Ovary (tissue), 9 donors: ENCODE data around the gene FLNB. TPM values are rescaled to one million over a fixed set of nuclear protein-coding genes. Genes with fewer than 3 reads are reported as not detected.

Experiments used
- DNase-seq, 5 donors: peaks; one replicate each; pipeline ENCODE4 v3.0.0-alpha.2; 2019 to 2020
- H3K27ac ChIP-seq, 2 donors: fragments of 200-600 bp; one replicate each; pipeline versions ENCODE4 v1.5.1 to v1.8.0; 2019 to 2022
- H3K27me3 ChIP-seq: fragments of 200-600 bp; one replicate; pipeline ENCODE4 v1.8.0; 2022
- H3K36me3 ChIP-seq: fragments of 200-600 bp; sonication (generic); one replicate; pipeline ENCODE4 v1.5.1; 2019
- H3K4me1 ChIP-seq: one replicate; pipeline ENCODE4 v1.8.1; 2013; ENCODE audit warnings: mild to moderate bottlenecking, moderate library complexity; ENCODE audit not compliant: insufficient read depth
- H3K4me3 ChIP-seq: fragments of 200-600 bp; sonication (generic); one replicate; pipeline ENCODE4 v1.5.1; 2017
- H3K9me3 ChIP-seq, 2 donors: fragments of 200-600 bp in 1 of 2; sonication (generic) in 1 of 2; one replicate each; pipeline versions ENCODE4 v1.5.1 to v1.8.1; 2013 to 2019; ENCODE audit warnings: mild to moderate bottlenecking in 1 of 2, moderate library complexity in 1 of 2
- EP300 ChIP-seq: sonication (generic); formaldehyde crosslinking; IDR thresholded peaks from one replicate; pipeline ENCODE4 v1.6.1; 2017; ENCODE audit warnings: antibody characterized with exemption
- POLR2A ChIP-seq: fragments of 450-650 bp; IDR thresholded peaks from one replicate; pipeline ENCODE4 v1.6.1; 2017; ENCODE audit warnings: antibody characterized with exemption, mild to moderate bottlenecking, moderate library complexity
- WGBS, 3 donors: extraction: QIAGEN DNeasy Blood & Tissue Kit in 1 of 3; methylation state at CpG; one replicate each; pipeline versions ENCODE4 v1.1.5 to v1.1.7; 2013 to 2017; 5-methylcytosine and 5-hydroxymethylcytosine counted together
- intact Hi-C, 4 donors: fragments of 100-400 bp; cut with DNase I; formaldehyde crosslinking; loops; one replicate each; pipeline versions ENCODE4 v1.11.0 to v1.15.1; 2022 to 2023
- polyA plus RNA-seq, 2 donors: library from polyadenylated mRNA; stranded (reverse); fragments of 200-250 nt in 1 of 2; fragments of 350-450 nt in 1 of 2; fragmentation: Illumina TruSeq in 1 of 2; extraction: RNeasy Lipid Tissue Mini Kit (QIAGEN cat#74804) in 1 of 2; gene quantifications; one replicate each; pipeline ENCODE4 v1.2.3, GENCODE V29; 2013 to 2014
- total RNA-seq, 7 donors: library from RNA; depleted of rRNA in 2 of 7; stranded (reverse); fragments of >200 nt in 2 of 7; fragmentation: NEBNext Ultra II Directional in 3 of 7; extraction: Animal tissue kit (Norgen Biotek cat#: 25700) in 3 of 7; gene quantifications; one replicate each; pipeline versions ENCODE4 v1.1.0 to v1.2.4, GENCODE V29; 2016 to 2023
- TF ChIP-seq, protein P1 (sequence below), 3 donors: fragments of 450-650 bp in 2 of 3; fragments of 200-600 bp in 1 of 3; IDR thresholded peaks; one replicate each; pipeline versions ENCODE4 v1.5.1 to v1.8.0; 2016 to 2022; ENCODE audit warnings: antibody characterized with exemption in 3 of 3, mild to moderate bottlenecking in 1 of 3
- donor health status: DM: no; HTN: no; CAD: no; lungs with moderate emphysema.
- donor health status: DM: no; HTN: no; CAD: no.
- donor health status: Bipolar disorder and iron deficiency.
- donor health status: DM: yes; HTN: yes; CAD: no.
- donor health status: DM: no; HTN: no; CAD: no.
- donor health status: DM: yes; HTN: yes; CAD: no.

Gene FLNB
- total and polyA plus RNA-seq, 9 donors = 51.9 to 190 (median 126) TPM

DNA sequence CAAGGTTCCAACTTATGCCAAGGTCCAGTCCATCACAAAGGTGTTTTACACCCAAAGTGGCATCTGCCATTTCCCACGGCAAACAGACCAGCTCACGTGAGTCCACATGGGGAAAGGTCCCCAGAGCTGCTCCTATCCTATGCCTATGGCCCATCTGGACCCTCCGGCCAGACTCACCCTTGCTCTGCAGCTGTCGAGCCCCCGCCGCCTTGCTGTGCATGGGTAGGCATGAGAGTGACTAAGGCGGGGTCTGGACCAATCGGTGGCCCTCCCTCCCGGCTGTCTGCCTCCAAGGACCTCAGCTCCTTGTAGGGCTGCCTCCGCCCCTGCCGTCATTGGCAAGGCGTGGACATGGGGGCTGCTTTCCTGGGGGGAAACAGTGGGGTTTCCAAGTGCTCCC is 175.7 kb downstream of the FLNB start:
- no peak overlapping the region for H3K4me3 ChIP-seq
- H3K4me1 ChIP-seq = no peaks in the 10 kb centered on the region
- DNase-seq = peak in 1 of 5 donors; percentile 30
- TF ChIP-seq EP300 = no peak
- TF ChIP-seq, protein P1, sequence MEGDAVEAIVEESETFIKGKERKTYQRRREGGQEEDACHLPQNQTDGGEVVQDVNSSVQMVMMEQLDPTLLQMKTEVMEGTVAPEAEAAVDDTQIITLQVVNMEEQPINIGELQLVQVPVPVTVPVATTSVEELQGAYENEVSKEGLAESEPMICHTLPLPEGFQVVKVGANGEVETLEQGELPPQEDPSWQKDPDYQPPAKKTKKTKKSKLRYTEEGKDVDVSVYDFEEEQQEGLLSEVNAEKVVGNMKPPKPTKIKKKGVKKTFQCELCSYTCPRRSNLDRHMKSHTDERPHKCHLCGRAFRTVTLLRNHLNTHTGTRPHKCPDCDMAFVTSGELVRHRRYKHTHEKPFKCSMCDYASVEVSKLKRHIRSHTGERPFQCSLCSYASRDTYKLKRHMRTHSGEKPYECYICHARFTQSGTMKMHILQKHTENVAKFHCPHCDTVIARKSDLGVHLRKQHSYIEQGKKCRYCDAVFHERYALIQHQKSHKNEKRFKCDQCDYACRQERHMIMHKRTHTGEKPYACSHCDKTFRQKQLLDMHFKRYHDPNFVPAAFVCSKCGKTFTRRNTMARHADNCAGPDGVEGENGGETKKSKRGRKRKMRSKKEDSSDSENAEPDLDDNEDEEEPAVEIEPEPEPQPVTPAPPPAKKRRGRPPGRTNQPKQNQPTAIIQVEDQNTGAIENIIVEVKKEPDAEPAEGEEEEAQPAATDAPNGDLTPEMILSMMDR (IDR thresholded peaks at IDR 0.05) = no peak
- TF ChIP-seq POLR2A = no peak
- no peak overlapping the region for H3K27ac ChIP-seq
- intact Hi-C loops = loop anchor here in 2 of 4 donors (5.0 to 10.0 kb wide), 2 partner anchors 113 to 231 kb away; no protein-coding TSS in a partner anchor
- H3K9me3 ChIP-seq = no peaks in the 10 kb centered on the region
- WGBS, 3 donors = 82 to 91% (median 89%) methylated on average over 11 to 12 of the region's 12 CpGs
- no peaks in the 10 kb centered on the region for H3K36me3 ChIP-seq
- no peaks in the 10 kb centered on the region for H3K27me3 ChIP-seq

GRCh38 chr3:58184309-58184981 is 176.2 kb downstream of the FLNB start:
- intact Hi-C loops = loop anchor here in 2 of 4 donors (5.0 to 10.0 kb wide), 2 partner anchors 113 to 230 kb away; no protein-coding TSS in a partner anchor
- TF ChIP-seq, protein P1 (IDR thresholded peaks at IDR 0.05) = no peak
- TF ChIP-seq EP300 (no peak), POLR2A (no peak)
- no peaks in the 10 kb centered on the region for H3K4me1 ChIP-seq
- WGBS, 3 donors = 94 to 96% (median 95%) methylated on average over 11 of the region's 11 CpGs
- no peak overlapping the region for H3K4me3 ChIP-seq
- peak in 1 of 5 donors; percentile 10 for DNase-seq
- H3K36me3 ChIP-seq = no peaks in the 10 kb centered on the region
- H3K9me3 ChIP-seq = no peaks in the 10 kb centered on the region
- no peaks in the 10 kb centered on the region for H3K27me3 ChIP-seq
- no peak overlapping the region for H3K27ac ChIP-seq

DNA sequence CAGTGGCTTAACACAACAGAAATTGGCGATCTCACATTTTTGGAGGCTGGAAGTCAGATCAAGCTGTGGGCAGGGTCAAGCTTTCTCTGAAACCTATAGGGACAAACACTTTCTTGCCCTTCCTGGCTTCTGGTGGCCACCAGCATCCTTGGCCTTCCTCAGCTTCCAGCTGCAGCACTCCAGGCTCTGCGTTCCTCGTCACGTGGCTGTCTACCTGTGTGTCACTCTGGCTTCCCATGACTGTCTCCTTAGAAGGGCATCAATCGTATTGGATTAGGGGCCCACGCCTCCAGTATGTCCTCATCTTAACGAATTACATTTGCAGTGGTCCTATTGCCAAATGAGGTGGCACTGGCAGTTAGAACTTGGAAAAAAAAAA is 176.7 kb downstream of the FLNB start:
- H3K4me1 ChIP-seq = no peaks in the 10 kb centered on the region
- no peak overlapping the region for H3K27ac ChIP-seq
- no peaks in the 10 kb centered on the region for H3K36me3 ChIP-seq
- H3K27me3 ChIP-seq = no peaks in the 10 kb centered on the region
- H3K4me3 ChIP-seq = no peak overlapping the region
- H3K9me3 ChIP-seq = no peaks in the 10 kb centered on the region
- 90 to 94% (median 93%) methylated on average over 7 of the region's 7 CpGs for WGBS, 3 donors
- intact Hi-C loops = loop anchor here in 3 of 4 donors (5.0 to 10.0 kb wide), 2 partner anchors 112 to 230 kb away; no protein-coding TSS in a partner anchor
- TF ChIP-seq POLR2A (no peak), EP300 (no peak)
- TF ChIP-seq, protein P1 (IDR thresholded peaks at IDR 0.05) = no peak
- DNase-seq = peak in 1 of 5 donors; percentile 14

- DNase-seq = no peak
- H3K27me3 ChIP-seq = no peaks in the 10 kb centered on the region
- no peaks in the 10 kb centered on the region for H3K4me1 ChIP-seq
- no peak overlapping the region for H3K4me3 ChIP-seq
- TF ChIP-seq, protein P1 (IDR thresholded peaks at IDR 0.05) = no peak
- TF ChIP-seq EP300 (no peak), POLR2A (no peak)
- WGBS, 3 donors = 79 to 82% (median 80%) methylated on average over 6 of the region's 6 CpGs
- no peak overlapping the region for H3K27ac ChIP-seq
- H3K36me3 ChIP-seq = no peaks in the 10 kb centered on the region
- no peaks in the 10 kb centered on the region for H3K9me3 ChIP-seq
- intact Hi-C loops = loop anchor here in 3 of 4 donors (2.0 to 10.0 kb wide), 3 partner anchors 109 to 227 kb away; no protein-coding TSS in a partner anchor
These were observed 179.9 kb downstream of the FLNB start for GRCh38 chr3:58188173-58188564.
